Smooth muscle cell (in vitro differentiated cells): Measurements from ENCODE around the gene RCHY1. TPM values are rescaled to one million over a fixed set of nuclear protein-coding genes. Genes with fewer than 3 reads are reported as not detected.

ENCODE experiments used
- DNase-seq: peaks from one replicate; lab custom pipeline; 2025; ENCODE audit not compliant: unreplicated experiment; lab: John Stamatoyannopoulos, UW
- H2AFZ ChIP-seq: fragments of 200-600 bp; sonication (generic); 2 replicates; pipeline ENCODE4 v1.6.0; 2016; ENCODE audit warnings: antibody characterized with exemption, low read depth, mild to moderate bottlenecking
- H3F3A ChIP-seq: fragments of 200-600 bp; sonication (generic); 2 replicates; pipeline ENCODE4 v1.6.0; 2017; ENCODE audit warnings: antibody characterized with exemption, low read depth
- H3K27ac ChIP-seq: fragments of 200-600 bp; sonication (generic); 2 replicates; pipeline ENCODE4 v1.5.1; 2016; ENCODE audit warnings: low read depth, mild to moderate bottlenecking
- H3K27me3 ChIP-seq: fragments of 200-600 bp; sonication (generic); 2 replicates; pipeline ENCODE4 v1.6.1; 2016; ENCODE audit warnings: low read depth, mild to moderate bottlenecking
- H3K36me3 ChIP-seq: fragments of 200-600 bp; sonication (generic); 2 replicates; pipeline ENCODE4 v1.5.1; 2016; ENCODE audit warnings: low read depth
- H3K4me1 ChIP-seq: fragments of 200-600 bp; sonication (generic); 2 replicates; pipeline ENCODE4 v1.5.1; 2016; ENCODE audit warnings: low read depth
- H3K4me2 ChIP-seq: fragments of 200-600 bp; sonication (generic); 2 replicates; pipeline ENCODE4 v1.6.0; 2016; ENCODE audit warnings: mild to moderate bottlenecking
- H3K4me3 ChIP-seq: fragments of 200-600 bp; sonication (generic); 2 replicates; pipeline ENCODE4 v1.5.1; 2016; ENCODE audit warnings: mild to moderate bottlenecking
- H3K79me2 ChIP-seq: fragments of 200-600 bp; sonication (generic); 2 replicates; pipeline ENCODE4 v1.6.0; 2016; ENCODE audit warnings: low read depth, mild to moderate bottlenecking
- H3K9ac ChIP-seq: fragments of 200-600 bp; sonication (generic); 2 replicates; pipeline ENCODE4 v1.6.0; 2016; ENCODE audit warnings: low read depth
- H3K9me3 ChIP-seq: fragments of 200-600 bp; sonication (generic); replicated peaks from 2 replicates; pipeline ENCODE4 v1.5.1; 2016; ENCODE audit warnings: low read depth
- H4K20me1 ChIP-seq: fragments of 200-600 bp; sonication (generic); 2 replicates; pipeline ENCODE4 v1.6.0; 2016; ENCODE audit warnings: low read depth
- CTCF ChIP-seq: fragments of 200-600 bp; sonication (generic); IDR thresholded peaks from 2 replicates; pipeline ENCODE4 v1.5.1; 2017; ENCODE audit warnings: borderline replicate concordance, mild to moderate bottlenecking, antibody characterized with exemption; ENCODE audit not compliant: insufficient read depth, poor library complexity, severe bottlenecking
- WGBS: methylation state at CpG from one replicate; pipeline ENCODE4 v1.1.7; 2016; ENCODE audit warnings: low lambda C conversion rate; 5-methylcytosine and 5-hydroxymethylcytosine counted together
- polyA plus RNA-seq: library from polyadenylated mRNA; unstranded; fragments of >200 nt; fragmentation: Nextera tagmentation; extraction: Ambion mirVana; gene quantifications from 2 replicates; pipeline ENCODE4 v1.2.1, GENCODE V29; 2016
- total RNA-seq: library from RNA; depleted of rRNA; stranded (reverse); fragments of >200 nt; gene quantifications from 2 replicates; pipeline ENCODE4 v1.2.3, GENCODE V29; 2014

The RCHY1 gene
- total and polyA plus RNA-seq, 2 experiments from 2014 or later: 19.3 to 45.9 TPM

GRCh38 chr4:75555294-75556164, 41.3 kb upstream of the RCHY1 start, which contains the start of gene ODAPH:
TSS of gene ODAPH (plus strand) at chr4:75556066. CDS start at chr4:75556083, 17 bp downstream.
- WGBS: 44% methylated on average over 9 of the region's 9 CpGs
- DNase-seq: no peak
- H3F3A ChIP-seq: peaks cover 9% of the 10 kb centered on the region
- no peaks in the 10 kb centered on the region for H3K79me2 ChIP-seq
- H3K4me2 ChIP-seq: peak within 1 kb of the TSS; percentile 75
- no peaks in the 10 kb centered on the region for H3K4me1 ChIP-seq
- no peaks in the 10 kb centered on the region for H4K20me1 ChIP-seq
- H3K9me3 ChIP-seq: no peaks in the 10 kb centered on the region
- H3K27me3 ChIP-seq: no peaks in the 10 kb centered on the region
- peak within 1 kb of the TSS; percentile 38 for H2AFZ ChIP-seq
- H3K9ac ChIP-seq: peak within 1 kb of the TSS; percentile 85
- peak within 1 kb of the TSS; percentile 92 for H3K27ac ChIP-seq
- TF ChIP-seq CTCF: peak; percentile 8
- H3K4me3 ChIP-seq: peak within 1 kb of the TSS; percentile 33
- no peaks in the 10 kb centered on the region for H3K36me3 ChIP-seq

- no peaks in the 10 kb centered on the region for H3K9me3 ChIP-seq
- no peak for TF ChIP-seq CTCF
- no peak overlapping the region for H3K9ac ChIP-seq
- H3K4me2 ChIP-seq: no peak overlapping the region
- no peaks in the 10 kb centered on the region for H3K36me3 ChIP-seq
- no peak overlapping the region for H3K27ac ChIP-seq
- H3K4me1 ChIP-seq: no peaks in the 10 kb centered on the region
- DNase-seq: no peak
- H3K27me3 ChIP-seq: no peaks in the 10 kb centered on the region
- H4K20me1 ChIP-seq: no peaks in the 10 kb centered on the region
- no peak overlapping the region for H3K4me3 ChIP-seq
- H3F3A ChIP-seq: peaks cover 9% of the 10 kb centered on the region
- H2AFZ ChIP-seq: no peak overlapping the region
- H3K79me2 ChIP-seq: no peaks in the 10 kb centered on the region
Measured at GRCh38 chr4:75552452-75552851, 38.2 kb upstream of the RCHY1 start.

DNA sequence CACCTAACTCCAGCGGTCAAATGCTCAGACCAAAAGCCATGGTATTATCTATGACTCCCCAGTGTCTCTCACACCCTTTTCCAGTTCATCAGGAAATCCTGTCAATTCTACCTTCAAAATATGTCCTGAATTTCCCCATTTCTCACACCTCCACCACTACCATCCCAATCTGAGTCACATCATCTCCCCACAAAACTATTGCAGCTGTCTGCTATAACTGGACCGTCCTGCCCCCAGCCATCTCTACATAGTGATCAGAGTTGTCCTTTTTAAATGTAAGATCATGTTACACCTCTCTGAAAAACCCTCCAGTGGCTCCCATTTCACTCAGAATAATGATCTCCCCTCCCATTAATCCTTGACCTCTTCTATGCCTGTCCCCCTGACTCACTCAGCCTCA, 34.8 kb upstream of the RCHY1 start:
- H3K4me2 ChIP-seq: no peak overlapping the region
- no peaks in the 10 kb centered on the region for H3F3A ChIP-seq
- no peak for DNase-seq

More for the DNA sequence above, 34.8 kb upstream of the RCHY1 start:
- Histone ChIP-seq H3K36me3 (no peaks in the 10 kb centered on the region), H3K9me3 (no peaks in the 10 kb centered on the region), H3K9ac (no peak overlapping the region), H4K20me1 (no peaks in the 10 kb centered on the region), H3K4me1 (no peaks in the 10 kb centered on the region), H3K27me3 (no peaks in the 10 kb centered on the region), H3K79me2 (no peaks in the 10 kb centered on the region), H2AFZ (no peak overlapping the region), H3K27ac (no peak overlapping the region), H3K4me3 (no peak overlapping the region)
- TF ChIP-seq CTCF: no peak
- 83% methylated on average over 2 of the region's 2 CpGs for WGBS
